C4-2B (cell line): ENCODE data around the gene CCIN.
"Not testable (repeated sequence)": the region's sequence is repeated elsewhere in the genome, so short reads cannot be mapped to it uniquely, and the experiment has no call there.

Experiments
- ZFX ChIP-seq: fragments of 450-650 bp; IDR thresholded peaks from 2 replicates; pipeline ENCODE4 v1.6.1; 2017
- TF ChIP-seq, protein P1 (sequence below): fragments of 450-650 bp; conservative IDR thresholded peaks from 2 replicates; pipeline ENCODE4 v1.5.1; 2017; ENCODE audit warnings: mild to moderate bottlenecking

GRCh38 chr9:36176496-36176895 lies 7.3 kb downstream of the CCIN start:
- TF ChIP-seq, protein P1, sequence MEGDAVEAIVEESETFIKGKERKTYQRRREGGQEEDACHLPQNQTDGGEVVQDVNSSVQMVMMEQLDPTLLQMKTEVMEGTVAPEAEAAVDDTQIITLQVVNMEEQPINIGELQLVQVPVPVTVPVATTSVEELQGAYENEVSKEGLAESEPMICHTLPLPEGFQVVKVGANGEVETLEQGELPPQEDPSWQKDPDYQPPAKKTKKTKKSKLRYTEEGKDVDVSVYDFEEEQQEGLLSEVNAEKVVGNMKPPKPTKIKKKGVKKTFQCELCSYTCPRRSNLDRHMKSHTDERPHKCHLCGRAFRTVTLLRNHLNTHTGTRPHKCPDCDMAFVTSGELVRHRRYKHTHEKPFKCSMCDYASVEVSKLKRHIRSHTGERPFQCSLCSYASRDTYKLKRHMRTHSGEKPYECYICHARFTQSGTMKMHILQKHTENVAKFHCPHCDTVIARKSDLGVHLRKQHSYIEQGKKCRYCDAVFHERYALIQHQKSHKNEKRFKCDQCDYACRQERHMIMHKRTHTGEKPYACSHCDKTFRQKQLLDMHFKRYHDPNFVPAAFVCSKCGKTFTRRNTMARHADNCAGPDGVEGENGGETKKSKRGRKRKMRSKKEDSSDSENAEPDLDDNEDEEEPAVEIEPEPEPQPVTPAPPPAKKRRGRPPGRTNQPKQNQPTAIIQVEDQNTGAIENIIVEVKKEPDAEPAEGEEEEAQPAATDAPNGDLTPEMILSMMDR, result not testable (repeated sequence)
- not testable (repeated sequence) for TF ChIP-seq ZFX
